SK-N-SH (cell line): Measurements from ENCODE around the gene FBXO34. TPM values are rescaled to one million over a fixed set of nuclear protein-coding genes. Genes with fewer than 3 reads are reported as not detected.

Experiments used
- CTCF ChIA-PET: fragments of 300-600, 350-600 bp; formaldehyde crosslinking; extraction: SDS; loops from one replicate; lab custom pipeline; 2021; lab: Yijun Ruan, JAX
- POLR2A ChIA-PET: fragments of 350-600 bp; sonication (Branson Sonifier 250); formaldehyde crosslinking; extraction: SDS; loops from one replicate; lab custom pipeline; 2020; ENCODE audit warnings: antibody characterized with exemption, inconsistent platforms; lab: Yijun Ruan, JAX
- DNase-seq: peaks from one replicate; pipeline ENCODE4 v3.0.0; 2012
- H2AFZ ChIP-seq: fragments of 200-600 bp; sonication (generic); 2 replicates; pipeline ENCODE4 v1.8.1; 2016; ENCODE audit warnings: antibody characterized with exemption, mild to moderate bottlenecking, low read depth
- H3F3A ChIP-seq: fragments of 200-600 bp; sonication (generic); replicated peaks from 2 replicates; pipeline ENCODE3; 2016; ENCODE audit warnings: antibody characterized with exemption, mild to moderate bottlenecking; ENCODE audit not compliant: insufficient read depth
- H3K27ac ChIP-seq, 2 experiments: fragments of 200-500 bp in 1 of 2; fragments of 200-600 bp in 1 of 2; sonication (Bioruptor generic) in 1 of 2; sonication (generic), shearing (Covaris generic) in 1 of 2; 2 replicates each; pipeline versions ENCODE4 v1.5.1 to v1.6.1; 2014 to 2016; ENCODE audit warnings: low read depth in 2 of 2, inconsistent platforms in 1 of 2, low read length in 1 of 2, mild to moderate bottlenecking in 1 of 2, mixed read lengths in 1 of 2
- H3K27me3 ChIP-seq: fragments of 200-600 bp; sonication (generic), shearing (Covaris generic); 2 replicates; pipeline ENCODE4 v1.6.1; 2016; ENCODE audit warnings: mixed run types; ENCODE audit not compliant: insufficient read depth
- H3K36me3 ChIP-seq, 2 experiments: fragments of 200-500 bp in 1 of 2; fragments of 200-600 bp in 1 of 2; sonication (Bioruptor generic) in 1 of 2; sonication (generic) in 1 of 2; replicated peaks in 1 of 2; 2 replicates each; pipeline versions ENCODE3 to v1.5.1; 2014 to 2016; ENCODE audit warnings: low read length in 1 of 2, mild to moderate bottlenecking in 1 of 2; ENCODE audit not compliant: insufficient read depth in 2 of 2, control insufficient read depth in 1 of 2
- H3K4me1 ChIP-seq, 2 experiments: fragments of 200-500 bp in 1 of 2; fragments of 200-600 bp in 1 of 2; sonication (Bioruptor generic) in 1 of 2; sonication (generic), shearing (Covaris generic) in 1 of 2; 2 replicates each; pipeline versions ENCODE4 v1.5.1 to v1.6.1; 2014 to 2016; ENCODE audit warnings: low read depth in 1 of 2, low read length in 1 of 2, mixed run types in 1 of 2; ENCODE audit not compliant: insufficient read depth in 2 of 2, control insufficient read depth in 1 of 2
- H3K4me2 ChIP-seq: fragments of 200-600 bp; sonication (generic), shearing (Covaris generic); 2 replicates; pipeline ENCODE4 v1.6.1; 2017; ENCODE audit warnings: mixed run types
- H3K4me3 ChIP-seq, 2 experiments: fragments of 200-500 bp in 1 of 2; fragments of 200-600 bp in 1 of 2; sonication (Bioruptor generic) in 1 of 2; sonication (generic), shearing (Covaris generic) in 1 of 2; 2 replicates each; pipeline versions ENCODE4 v1.5.1 to v1.8.1; 2014 to 2016; ENCODE audit warnings: low read depth in 2 of 2, inconsistent platforms in 1 of 2, low read length in 1 of 2, mild to moderate bottlenecking in 1 of 2, mixed read lengths in 1 of 2, moderate library complexity in 1 of 2
- H3K79me2 ChIP-seq: fragments of 200-600 bp; sonication (generic); 2 replicates; pipeline ENCODE4 v1.8.1; 2017; ENCODE audit warnings: mild to moderate bottlenecking; ENCODE audit not compliant: insufficient read depth
- H3K9ac ChIP-seq: fragments of 200-600 bp; sonication (generic); 2 replicates; pipeline ENCODE4 v1.6.1; 2017; ENCODE audit warnings: mixed run types
- H3K9me2 ChIP-seq: fragments of 200-600 bp; sonication (generic); 2 replicates; pipeline ENCODE4 v1.6.1; 2017; ENCODE audit warnings: mixed run types
- H3K9me3 ChIP-seq: fragments of 200-600 bp; sonication (generic); 2 replicates; pipeline ENCODE4 v1.6.1; 2017; ENCODE audit warnings: mixed run types, mild to moderate bottlenecking, moderate library complexity
- H4K20me1 ChIP-seq: fragments of 200-600 bp; sonication (generic); 2 replicates; pipeline ENCODE4 v1.6.1; 2017; ENCODE audit warnings: mild to moderate bottlenecking, mixed run types; ENCODE audit not compliant: insufficient read depth
- ELF1 ChIP-seq: IDR thresholded peaks from 2 replicates; pipeline ENCODE4 v1.4.0; 2012
- EP300 ChIP-seq, 2 experiments: IDR thresholded peaks; 2 replicates each; pipeline versions ENCODE4 v1.4.0 to v1.6.1; 2012; ENCODE audit warnings: borderline replicate concordance in 1 of 2, low read depth in 1 of 2, low read length in 1 of 2
- FOXJ3 ChIP-seq: sonication (generic); formaldehyde crosslinking; IDR thresholded peaks from 2 replicates; pipeline ENCODE4 v1.5.1; 2020; ENCODE audit warnings: mild to moderate bottlenecking, missing genetic modification reagents
- RAD21 ChIP-seq: IDR thresholded peaks from 2 replicates; pipeline ENCODE4 v1.6.1; 2012; ENCODE audit warnings: mild to moderate bottlenecking, low read length
- RCOR1 ChIP-seq: fragments of 150-350 bp; IDR thresholded peaks from 2 replicates; pipeline ENCODE4 v1.6.1; 2017; ENCODE audit warnings: antibody characterized with exemption, low read length
- RFX5 ChIP-seq: IDR thresholded peaks from 2 replicates; pipeline ENCODE4 v1.6.1; 2012; ENCODE audit warnings: mild to moderate bottlenecking, improper control_type of control experiment, low read length
- SIN3A ChIP-seq: IDR thresholded peaks from 2 replicates; pipeline ENCODE4 v1.6.1; 2012; ENCODE audit warnings: low read depth, mild to moderate bottlenecking, low read length, moderate library complexity, borderline replicate concordance
- SMC3 ChIP-seq: IDR thresholded peaks from 2 replicates; pipeline ENCODE4 v1.6.1; 2012; ENCODE audit warnings: low read depth, low read length, improper control_type of control experiment
- USF1 ChIP-seq: IDR thresholded peaks from 2 replicates; pipeline ENCODE4 v1.4.0; 2012; ENCODE audit warnings: low read depth, borderline replicate concordance
- YY1 ChIP-seq: IDR thresholded peaks from 2 replicates; pipeline ENCODE4 v1.4.0; 2012; ENCODE audit warnings: low read depth, mild to moderate bottlenecking
- ZBTB33 ChIP-seq: IDR thresholded peaks from 2 replicates; pipeline ENCODE4 v1.4.0; 2012; ENCODE audit warnings: low read depth, borderline replicate concordance
- WGBS: methylation state at CpG from one replicate; pipeline ENCODE4 v1.1.6; 2017; ENCODE audit warnings: low lambda C conversion rate; 5-methylcytosine and 5-hydroxymethylcytosine counted together
- polyA plus RNA-seq, 3 experiments: library from polyadenylated mRNA; depleted of rRNA; stranded (reverse); fragments of >200 nt; gene quantifications; 2 replicates each; pipeline ENCODE4 v1.2.3, GENCODE V29; 2012
- TF ChIP-seq, protein P1 (sequence below): IDR thresholded peaks from 2 replicates; pipeline ENCODE4; 2012

Gene FBXO34
- polyA plus RNA-seq, 1 of the 3 experiments (the other 2 are of a cell fraction) = 10.0 TPM

GRCh38 chr14:55240526-55241178 lies 30.6 kb upstream of the FBXO34 start:
- H3K27me3 ChIP-seq = peaks cover 7% of the 10 kb centered on the region
- H2AFZ ChIP-seq = 0 out of 2 replicates have a peak overlapping the region, but pooled peaks have one; percentile 6
- H3K79me2 ChIP-seq = no peaks in the 10 kb centered on the region
- H3K4me3 ChIP-seq = no peak overlapping the region
- no peak overlapping the region for H3K9ac ChIP-seq
- TF ChIP-seq USF1 = no peak
- TF ChIP-seq RAD21 = no peak
- TF ChIP-seq EP300 (IDR thresholded peaks at IDR 0.05; ENCODE audit: borderline replicate concordance in 1 of 2, low read depth in 1 of 2, low read length in 1 of 2) = no peak
- TF ChIP-seq SIN3A = no peak
- TF ChIP-seq RFX5 = no peak
- TF ChIP-seq, all 33 proteins: peak for 0
- H3K27ac ChIP-seq = no peak overlapping the region
- no peaks in the 10 kb centered on the region for H3K9me2 ChIP-seq
- 53% methylated on average over 31 of the region's 33 CpGs for WGBS
- ChIA-PET POLR2A (no interaction called here), CTCF (interaction anchor here (0.9 to 1.0 kb wide), 2 partner anchors 9 to 30 kb away, joined by 3 to 4 read pairs; no protein-coding TSS in a partner anchor)
- H3K36me3 ChIP-seq = no peaks in the 10 kb centered on the region
- H3K4me1 ChIP-seq = no peaks in the 10 kb centered on the region
- H3F3A ChIP-seq = no peaks in the 10 kb centered on the region
- H3K9me3 ChIP-seq = no peaks in the 10 kb centered on the region
- DNase-seq = peak; percentile 41
- no peaks in the 10 kb centered on the region for H4K20me1 ChIP-seq
- no peak overlapping the region for H3K4me2 ChIP-seq

DNA sequence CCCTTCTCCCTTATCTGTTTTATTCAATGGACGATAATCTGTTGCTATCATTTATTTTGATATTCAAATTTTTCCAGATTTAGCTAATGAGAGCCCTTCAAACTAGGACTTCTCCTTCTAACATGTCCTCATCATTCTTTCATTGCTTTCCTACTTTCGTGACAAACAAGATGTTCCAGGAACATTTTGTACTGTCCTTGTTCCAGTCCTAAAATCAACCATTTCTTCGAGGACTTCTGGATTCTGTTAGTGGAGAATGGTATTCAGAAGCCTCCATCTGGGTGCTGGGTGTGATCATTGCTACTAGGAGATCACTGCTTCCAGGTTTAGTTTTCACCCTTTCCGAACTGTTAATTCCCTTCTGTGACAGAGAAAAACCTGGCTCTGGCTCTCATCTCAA lies 29.5 kb upstream of the FBXO34 start:
- CTCF ChIA-PET = no interaction called here

GRCh38 chr14:55243386-55243785 lies 27.8 kb upstream of the FBXO34 start:
- POLR2A ChIA-PET = no interaction called here

More for the DNA sequence above, 29.5 kb upstream of the FBXO34 start:
- H3F3A ChIP-seq = no peaks in the 10 kb centered on the region
- H3K9me3 ChIP-seq = no peaks in the 10 kb centered on the region
- POLR2A ChIA-PET = no interaction called here
- H3K27me3 ChIP-seq = peaks cover 7% of the 10 kb centered on the region
- no peak overlapping the region for H3K4me2 ChIP-seq
- H3K9ac ChIP-seq = no peak overlapping the region
- WGBS = 62% methylated on average over 4 of the region's 4 CpGs
- no peak for DNase-seq
- no peaks in the 10 kb centered on the region for H3K36me3 ChIP-seq
- H2AFZ ChIP-seq = no peak overlapping the region
- H3K4me3 ChIP-seq = no peak overlapping the region
- H3K4me1 ChIP-seq = no peaks in the 10 kb centered on the region
- H4K20me1 ChIP-seq = no peaks in the 10 kb centered on the region
- TF ChIP-seq, protein P1, sequence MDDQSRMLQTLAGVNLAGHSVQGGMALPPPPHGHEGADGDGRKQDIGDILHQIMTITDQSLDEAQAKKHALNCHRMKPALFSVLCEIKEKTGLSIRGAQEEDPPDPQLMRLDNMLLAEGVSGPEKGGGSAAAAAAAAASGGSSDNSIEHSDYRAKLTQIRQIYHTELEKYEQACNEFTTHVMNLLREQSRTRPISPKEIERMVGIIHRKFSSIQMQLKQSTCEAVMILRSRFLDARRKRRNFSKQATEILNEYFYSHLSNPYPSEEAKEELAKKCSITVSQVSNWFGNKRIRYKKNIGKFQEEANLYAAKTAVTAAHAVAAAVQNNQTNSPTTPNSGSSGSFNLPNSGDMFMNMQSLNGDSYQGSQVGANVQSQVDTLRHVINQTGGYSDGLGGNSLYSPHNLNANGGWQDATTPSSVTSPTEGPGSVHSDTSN = no peak
- no peaks in the 10 kb centered on the region for H3K79me2 ChIP-seq
- H3K9me2 ChIP-seq = no peaks in the 10 kb centered on the region
- H3K27ac ChIP-seq = no peak overlapping the region

More at GRCh38 chr14:55243386-55243785, 27.8 kb upstream of the FBXO34 start:
- CTCF ChIA-PET = interaction anchor here (1.0 to 1.5 kb wide), 2 partner anchors 111 to 114 kb away, joined by 3 read pairs; no protein-coding TSS in a partner anchor
- H3K79me2 ChIP-seq = no peaks in the 10 kb centered on the region
- no peak for TF ChIP-seq RCOR1
- TF ChIP-seq ZBTB33 = no peak
- no peak for TF ChIP-seq ELF1
- TF ChIP-seq YY1 = no peak
- TF ChIP-seq SIN3A = no peak
- no peak for TF ChIP-seq SMC3
- TF ChIP-seq FOXJ3 = no peak
- TF ChIP-seq, protein P1 = no peak
- H3K4me1 ChIP-seq = no peaks in the 10 kb centered on the region
- peaks cover 7% of the 10 kb centered on the region for H3K27me3 ChIP-seq
- 79% methylated on average over 3 of the region's 3 CpGs for WGBS
- no peak overlapping the region for H3K27ac ChIP-seq
- H2AFZ ChIP-seq = no peak overlapping the region
- H3K9me2 ChIP-seq = no peaks in the 10 kb centered on the region
- H3K4me3 ChIP-seq = no peak overlapping the region
- H3K9ac ChIP-seq = no peak overlapping the region
- H3F3A ChIP-seq = no peaks in the 10 kb centered on the region
- H3K36me3 ChIP-seq = no peaks in the 10 kb centered on the region
- H4K20me1 ChIP-seq = no peaks in the 10 kb centered on the region
- no peak overlapping the region for H3K4me2 ChIP-seq
- H3K9me3 ChIP-seq = no peaks in the 10 kb centered on the region
- DNase-seq = no peak
